Panc1 (cell line): ENCODE data around the gene MBD3L4. TPM values are rescaled to one million over a fixed set of nuclear protein-coding genes. Genes with fewer than 3 reads are reported as not detected.

Experiments
- ATAC-seq: fragments of 200-7000 bp; cut with Tn5 transposase; 2 replicates; pipeline ENCODE4 v1.9.1; 2020; ENCODE audit warnings: mild to moderate bottlenecking, moderate library complexity
- BruUV-seq: library from RNA; stranded (reverse); fragments of 400-500 nt; replicated peaks from 2 replicates; lab custom pipeline; 2021; lab: Mats Ljungman, UMichigan
- CTCF ChIA-PET: fragments of 300-600 bp; sonication (Branson Sonifier 250); formaldehyde crosslinking; loops from one replicate; lab custom pipeline; 2022; ENCODE audit warnings: antibody characterized with exemption; lab: Charles Lee
- POLR2A ChIA-PET: fragments of 300-600 bp; sonication (Branson Sonifier 250); formaldehyde crosslinking; loops from one replicate; lab custom pipeline; 2022; ENCODE audit warnings: antibody characterized with exemption; lab: Charles Lee
- DNase-seq: peaks from one replicate; pipeline ENCODE4 v3.0.0-alpha.2; 2010; ENCODE audit warnings: low read depth, low spot score
- H3K27ac ChIP-seq: 2 replicates; pipeline ENCODE4 v1.5.1; 2011; ENCODE audit warnings: mild to moderate bottlenecking, low read length, inconsistent platforms
- H3K27me3 ChIP-seq: fragments of 200-500 bp; sonication (Bioruptor generic); 2 replicates; pipeline ENCODE4 v1.6.0; 2014; ENCODE audit warnings: low read length, inconsistent platforms; ENCODE audit not compliant: control insufficient read depth, insufficient read depth
- H3K36me3 ChIP-seq: fragments of 200-500 bp; sonication (Bioruptor generic); 2 replicates; pipeline ENCODE4 v1.5.1; 2014; ENCODE audit warnings: inconsistent platforms, mild to moderate bottlenecking, low read length, moderate library complexity; ENCODE audit not compliant: control insufficient read depth, insufficient read depth
- H3K4me1 ChIP-seq: 2 replicates; pipeline ENCODE4 v1.5.1; 2011; ENCODE audit warnings: inconsistent platforms, mild to moderate bottlenecking, low read length, moderate library complexity; ENCODE audit not compliant: control insufficient read depth, insufficient read depth
- H3K4me3 ChIP-seq, 2 experiments: 2 replicates each; pipeline ENCODE4 v1.5.1; 2011 to 2012; ENCODE audit warnings: low read depth in 2 of 2, low read length in 2 of 2, mild to moderate bottlenecking in 2 of 2, inconsistent platforms in 1 of 2, moderate library complexity in 1 of 2
- H3K9me3 ChIP-seq: fragments of 200-500 bp; sonication (Bioruptor generic); 2 replicates; pipeline ENCODE4 v1.5.1; 2014; ENCODE audit warnings: low read depth, mild to moderate bottlenecking, inconsistent platforms, low read length, moderate library complexity; ENCODE audit not compliant: control insufficient read depth, insufficient read depth
- CTCF ChIP-seq: fragments of 450-650 bp; IDR thresholded peaks from 2 replicates; pipeline ENCODE4 v1.5.1; 2017; ENCODE audit warnings: mild to moderate bottlenecking
- POLR2AphosphoS5 ChIP-seq: IDR thresholded peaks from 2 replicates; pipeline ENCODE4 v1.6.1; 2012; ENCODE audit warnings: mild to moderate bottlenecking, low read depth, low read length, moderate library complexity
- SIN3A ChIP-seq: IDR thresholded peaks from 2 replicates; pipeline ENCODE4 v1.6.1; 2012; ENCODE audit warnings: low read depth, mild to moderate bottlenecking, low read length, moderate library complexity, borderline replicate concordance; ENCODE audit not compliant: insufficient read depth
- TCF7L2 ChIP-seq: IDR thresholded peaks from 2 replicates; pipeline ENCODE4 v1.6.1; 2011; ENCODE audit warnings: mild to moderate bottlenecking, low read depth, low read length, inconsistent platforms
- in situ Hi-C: cut with HindIII; loops from 2 replicates; pipeline ENCODE4 v1.10.0; 2016; ENCODE audit warnings: low sequenced_read_pairs, low pct_unique_long_range_greater_than_20kb
- intact Hi-C: fragments of 100-400 bp; cut with micrococcal nuclease; formaldehyde crosslinking; loops from one replicate; pipeline ENCODE4 v1.10.0; 2022; ENCODE audit not compliant: unreplicated experiment
- total RNA-seq: library from RNA; stranded (reverse); gene quantifications from one replicate; pipeline ENCODE4 v1.2.1, GENCODE V29; 2021; ENCODE audit not compliant: unreplicated experiment
- TF ChIP-seq, protein P1 (sequence below), 2 experiments: IDR thresholded peaks; 2 replicates each; pipeline ENCODE4 v1.6.1; 2011 to 2012; ENCODE audit warnings: low read depth in 2 of 2, control low read depth in 1 of 2, low read length in 1 of 2, mild to moderate bottlenecking in 1 of 2, moderate library complexity in 1 of 2; ENCODE audit not compliant: insufficient read depth in 1 of 2

MBD3L4 gene
- total RNA-seq, 1 experiment from 2014 or later, result not detected

DNA sequence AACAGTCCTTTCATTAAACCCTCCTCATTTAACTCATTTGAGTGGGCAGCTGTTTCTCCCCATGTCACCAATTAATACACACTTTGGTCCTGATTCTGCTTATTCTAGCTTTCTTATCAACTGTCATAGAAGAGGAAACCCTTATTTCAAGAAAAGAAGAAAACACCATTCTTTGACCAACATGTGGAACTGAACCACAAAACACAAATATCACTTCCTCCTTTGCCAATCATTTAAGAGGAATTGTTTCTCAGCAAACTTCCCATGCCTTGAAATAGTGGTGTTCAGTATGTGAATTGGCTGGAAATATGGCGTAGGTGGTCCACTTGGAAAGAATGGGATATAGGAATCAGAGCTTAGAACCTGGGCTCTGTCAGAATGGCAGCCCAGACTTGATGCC, 39.2 kb downstream of the MBD3L4 start:
- CTCF ChIA-PET, result interaction anchor here (0.6 kb wide), 1 partner anchor 452 kb away, joined by 13 read pairs; no protein-coding TSS in a partner anchor
- intact Hi-C loops (no loop called here), in situ Hi-C loops (no loop called here)
- no peak for DNase-seq
- H3K4me3 ChIP-seq, result no peak overlapping the region
- no peak for ATAC-seq
- no peak overlapping the region for H3K27ac ChIP-seq
- H3K36me3 ChIP-seq, result no peaks in the 10 kb centered on the region
- POLR2A ChIA-PET, result no interaction called here
- peaks cover 2% of the 10 kb centered on the region; the same call in 1 of the 2 replicates for H3K27me3 ChIP-seq
- no TSS peak for BruUV-seq
- H3K4me1 ChIP-seq, result no peaks in the 10 kb centered on the region
- TF ChIP-seq SIN3A (no peak), CTCF (no peak), POLR2AphosphoS5 (no peak), TCF7L2 (no peak)
- TF ChIP-seq, protein P1, sequence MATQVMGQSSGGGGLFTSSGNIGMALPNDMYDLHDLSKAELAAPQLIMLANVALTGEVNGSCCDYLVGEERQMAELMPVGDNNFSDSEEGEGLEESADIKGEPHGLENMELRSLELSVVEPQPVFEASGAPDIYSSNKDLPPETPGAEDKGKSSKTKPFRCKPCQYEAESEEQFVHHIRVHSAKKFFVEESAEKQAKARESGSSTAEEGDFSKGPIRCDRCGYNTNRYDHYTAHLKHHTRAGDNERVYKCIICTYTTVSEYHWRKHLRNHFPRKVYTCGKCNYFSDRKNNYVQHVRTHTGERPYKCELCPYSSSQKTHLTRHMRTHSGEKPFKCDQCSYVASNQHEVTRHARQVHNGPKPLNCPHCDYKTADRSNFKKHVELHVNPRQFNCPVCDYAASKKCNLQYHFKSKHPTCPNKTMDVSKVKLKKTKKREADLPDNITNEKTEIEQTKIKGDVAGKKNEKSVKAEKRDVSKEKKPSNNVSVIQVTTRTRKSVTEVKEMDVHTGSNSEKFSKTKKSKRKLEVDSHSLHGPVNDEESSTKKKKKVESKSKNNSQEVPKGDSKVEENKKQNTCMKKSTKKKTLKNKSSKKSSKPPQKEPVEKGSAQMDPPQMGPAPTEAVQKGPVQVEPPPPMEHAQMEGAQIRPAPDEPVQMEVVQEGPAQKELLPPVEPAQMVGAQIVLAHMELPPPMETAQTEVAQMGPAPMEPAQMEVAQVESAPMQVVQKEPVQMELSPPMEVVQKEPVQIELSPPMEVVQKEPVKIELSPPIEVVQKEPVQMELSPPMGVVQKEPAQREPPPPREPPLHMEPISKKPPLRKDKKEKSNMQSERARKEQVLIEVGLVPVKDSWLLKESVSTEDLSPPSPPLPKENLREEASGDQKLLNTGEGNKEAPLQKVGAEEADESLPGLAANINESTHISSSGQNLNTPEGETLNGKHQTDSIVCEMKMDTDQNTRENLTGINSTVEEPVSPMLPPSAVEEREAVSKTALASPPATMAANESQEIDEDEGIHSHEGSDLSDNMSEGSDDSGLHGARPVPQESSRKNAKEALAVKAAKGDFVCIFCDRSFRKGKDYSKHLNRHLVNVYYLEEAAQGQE (IDR thresholded peaks at IDR 0.05; ENCODE audit: insufficient read depth in 1 of 2, low read depth in 2 of 2, low read length in 1 of 2), result no peak
- no peaks in the 10 kb centered on the region for H3K9me3 ChIP-seq

DNA sequence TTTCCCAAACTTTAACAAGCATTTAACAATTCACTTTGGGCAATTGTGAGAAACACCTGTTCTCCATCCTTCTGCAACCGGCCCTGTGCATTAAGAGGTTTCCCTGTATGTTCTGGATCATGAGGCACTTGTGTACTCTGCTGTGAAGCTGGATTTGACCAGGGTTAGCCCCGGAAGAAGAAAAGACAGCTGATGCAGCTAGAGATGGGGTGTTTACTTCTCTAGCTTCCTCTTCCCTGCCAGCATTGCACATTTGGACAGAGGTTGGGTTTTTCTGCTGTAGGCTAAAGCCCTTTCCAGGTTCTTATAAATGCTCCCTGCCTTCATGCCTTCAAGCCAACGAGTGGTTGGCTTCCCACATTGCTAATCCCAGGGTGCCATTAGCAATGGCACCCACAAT, 39.6 kb downstream of the MBD3L4 start:
- H3K4me1 ChIP-seq, result no peaks in the 10 kb centered on the region
- no peaks in the 10 kb centered on the region for H3K36me3 ChIP-seq
- ATAC-seq (no peak), DNase-seq (no peak)
- no peaks in the 10 kb centered on the region; the same call in 1 of the 2 replicates for H3K9me3 ChIP-seq
- in situ Hi-C loops, result no loop called here
- H3K27me3 ChIP-seq, result peaks cover 2% of the 10 kb centered on the region; the same call in 1 of the 2 replicates
- ChIA-PET CTCF (no interaction called here), POLR2A (no interaction called here)
- no TSS peak for BruUV-seq
- no peak for TF ChIP-seq SIN3A
- TF ChIP-seq POLR2AphosphoS5, result no peak
- no peak for TF ChIP-seq TCF7L2
- TF ChIP-seq, protein P1 (IDR thresholded peaks at IDR 0.05; ENCODE audit: insufficient read depth in 1 of 2, low read depth in 2 of 2, low read length in 1 of 2), result no peak
- TF ChIP-seq CTCF, result no peak
- intact Hi-C loops, result no loop called here
- no peak overlapping the region for H3K4me3 ChIP-seq
- H3K27ac ChIP-seq, result no peak overlapping the region
